Measurements from ENCODE around the gene SKIC2.
"Not testable (repeated sequence)": the region's sequence is repeated elsewhere in the genome, so short reads cannot be mapped to it uniquely, and the experiment has no call there.

The SKIC2 gene

DNA sequence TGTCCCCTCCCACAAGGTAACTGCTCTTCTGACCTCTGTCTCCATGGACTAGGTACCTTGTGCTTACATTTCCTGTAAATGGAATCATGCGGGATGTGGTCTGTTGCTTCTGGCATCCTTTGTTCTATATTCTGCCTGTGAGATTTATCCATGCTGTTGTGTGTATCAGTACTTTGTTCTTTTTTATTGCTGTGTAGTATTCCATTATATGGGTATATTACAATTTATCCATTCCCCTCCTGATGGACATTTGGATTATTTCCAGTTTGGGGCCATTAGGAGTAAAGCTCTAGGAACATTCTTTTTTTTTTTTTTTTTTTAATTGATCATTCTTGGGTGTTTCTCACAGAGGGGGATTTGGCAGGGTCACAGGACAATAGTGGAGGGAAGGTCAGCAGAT is 28.0 kb upstream of the SKIC2 start:
- Histone ChIP-seq H3K36me3 (ENCODE audit: insufficient read depth, low read length) (no peaks in the 10 kb centered on the region; the same call in 1 of the 2 replicates), H3K4me2 (ENCODE audit: low read length) (no peak overlapping the region), H3K9me2 (ENCODE audit: low read depth, low read length) (no peaks in the 10 kb centered on the region), H3K79me2 (ENCODE audit: insufficient read depth, low read length) (no peaks in the 10 kb centered on the region), H3K9ac (ENCODE audit: low read length) (no peak overlapping the region), H3K27ac (ENCODE audit: low read depth, low read length, poor library complexity, severe bottlenecking) (no peak overlapping the region), H3K27me3 (ENCODE audit: insufficient read depth, low read length) (peaks cover 11% of the 10 kb centered on the region; the same call in 1 of the 2 replicates), H2AFZ (ENCODE audit: low read length) (no peak overlapping the region), H3F3A (ENCODE audit: insufficient read depth, low read length) (no peaks in the 10 kb centered on the region), H4K20me1 (ENCODE audit: insufficient read depth, low read length) (no peaks in the 10 kb centered on the region), H3K4me1 (ENCODE audit: insufficient read depth, low read length, severe bottlenecking) (no peaks in the 10 kb centered on the region), H3K4me3 (ENCODE audit: low read depth, low read length, poor library complexity, severe bottlenecking) (no peak overlapping the region), H3K9me3 (ENCODE audit: low read length) (no peaks in the 10 kb centered on the region; the same call in 1 of the 2 replicates)
- TF ChIP-seq EZH2 (IDR thresholded peaks at IDR 0.05; ENCODE audit: borderline replicate concordance, low read length) = no peak
- TF ChIP-seq, protein P1, sequence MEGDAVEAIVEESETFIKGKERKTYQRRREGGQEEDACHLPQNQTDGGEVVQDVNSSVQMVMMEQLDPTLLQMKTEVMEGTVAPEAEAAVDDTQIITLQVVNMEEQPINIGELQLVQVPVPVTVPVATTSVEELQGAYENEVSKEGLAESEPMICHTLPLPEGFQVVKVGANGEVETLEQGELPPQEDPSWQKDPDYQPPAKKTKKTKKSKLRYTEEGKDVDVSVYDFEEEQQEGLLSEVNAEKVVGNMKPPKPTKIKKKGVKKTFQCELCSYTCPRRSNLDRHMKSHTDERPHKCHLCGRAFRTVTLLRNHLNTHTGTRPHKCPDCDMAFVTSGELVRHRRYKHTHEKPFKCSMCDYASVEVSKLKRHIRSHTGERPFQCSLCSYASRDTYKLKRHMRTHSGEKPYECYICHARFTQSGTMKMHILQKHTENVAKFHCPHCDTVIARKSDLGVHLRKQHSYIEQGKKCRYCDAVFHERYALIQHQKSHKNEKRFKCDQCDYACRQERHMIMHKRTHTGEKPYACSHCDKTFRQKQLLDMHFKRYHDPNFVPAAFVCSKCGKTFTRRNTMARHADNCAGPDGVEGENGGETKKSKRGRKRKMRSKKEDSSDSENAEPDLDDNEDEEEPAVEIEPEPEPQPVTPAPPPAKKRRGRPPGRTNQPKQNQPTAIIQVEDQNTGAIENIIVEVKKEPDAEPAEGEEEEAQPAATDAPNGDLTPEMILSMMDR (IDR thresholded peaks at IDR 0.05; ENCODE audit: low read length) = no peak

- not testable (repeated sequence) for H2AFZ ChIP-seq (ENCODE audit: low read length); H3K27ac ChIP-seq (ENCODE audit: low read depth, low read length, poor library complexity, severe bottlenecking); H3K9me2 ChIP-seq (ENCODE audit: low read depth, low read length); H3K4me3 ChIP-seq (ENCODE audit: low read depth, low read length, poor library complexity, severe bottlenecking); H3F3A ChIP-seq (ENCODE audit: insufficient read depth, low read length); H3K4me1 ChIP-seq (ENCODE audit: insufficient read depth, low read length, severe bottlenecking); H3K79me2 ChIP-seq (ENCODE audit: insufficient read depth, low read length); H3K27me3 ChIP-seq (ENCODE audit: insufficient read depth, low read length); H3K9me3 ChIP-seq (ENCODE audit: low read length); H3K36me3 ChIP-seq (ENCODE audit: insufficient read depth, low read length); H3K9ac ChIP-seq (ENCODE audit: low read length); H3K4me2 ChIP-seq (ENCODE audit: low read length); H4K20me1 ChIP-seq (ENCODE audit: insufficient read depth, low read length)
These were observed 26.8 kb upstream of the SKIC2 start for GRCh38 chr6:31932137-31932536.

GRCh38 chr6:31933537-31933936 is 25.4 kb upstream of the SKIC2 start:
- H3K4me2 ChIP-seq (ENCODE audit: low read length) = no peak overlapping the region
- H2AFZ ChIP-seq (ENCODE audit: low read length) = no peak overlapping the region
- H3K79me2 ChIP-seq (ENCODE audit: insufficient read depth, low read length) = no peaks in the 10 kb centered on the region
- no peaks in the 10 kb centered on the region for H3F3A ChIP-seq (ENCODE audit: insufficient read depth, low read length)
- no peaks in the 10 kb centered on the region for H4K20me1 ChIP-seq (ENCODE audit: insufficient read depth, low read length)
- H3K4me3 ChIP-seq (ENCODE audit: low read depth, low read length, poor library complexity, severe bottlenecking) = no peak overlapping the region
- no peaks in the 10 kb centered on the region for H3K9me2 ChIP-seq (ENCODE audit: low read depth, low read length)
- H3K9me3 ChIP-seq (ENCODE audit: low read length) = no peaks in the 10 kb centered on the region
- H3K9ac ChIP-seq (ENCODE audit: low read length) = no peak overlapping the region
- no peaks in the 10 kb centered on the region for H3K36me3 ChIP-seq (ENCODE audit: insufficient read depth, low read length)
- no peak for TF ChIP-seq EZH2 (IDR thresholded peaks at IDR 0.05; ENCODE audit: borderline replicate concordance, low read length)
- TF ChIP-seq, protein P1 (IDR thresholded peaks at IDR 0.05; ENCODE audit: low read length) = no peak
- H3K27me3 ChIP-seq (ENCODE audit: insufficient read depth, low read length) = peaks cover 2% of the 10 kb centered on the region; the same call in 1 of the 2 replicates
- no peaks in the 10 kb centered on the region for H3K4me1 ChIP-seq (ENCODE audit: insufficient read depth, low read length, severe bottlenecking)
- H3K27ac ChIP-seq (ENCODE audit: low read depth, low read length, poor library complexity, severe bottlenecking) = no peak overlapping the region

- Histone ChIP-seq H3K27ac (ENCODE audit: low read depth, low read length, poor library complexity, severe bottlenecking) (no peak overlapping the region), H3K27me3 (ENCODE audit: insufficient read depth, low read length) (no peaks in the 10 kb centered on the region), H3K4me2 (ENCODE audit: low read length) (no peak overlapping the region), H3K79me2 (ENCODE audit: insufficient read depth, low read length) (no peaks in the 10 kb centered on the region), H2AFZ (ENCODE audit: low read length) (no peak overlapping the region), H3K4me3 (ENCODE audit: low read depth, low read length, poor library complexity, severe bottlenecking) (no peak overlapping the region), H3F3A (ENCODE audit: insufficient read depth, low read length) (no peaks in the 10 kb centered on the region), H3K9ac (ENCODE audit: low read length) (no peak overlapping the region), H3K9me3 (ENCODE audit: low read length) (no peaks in the 10 kb centered on the region), H4K20me1 (ENCODE audit: insufficient read depth, low read length) (no peaks in the 10 kb centered on the region), H3K36me3 (ENCODE audit: insufficient read depth, low read length) (no peaks in the 10 kb centered on the region), H3K4me1 (ENCODE audit: insufficient read depth, low read length, severe bottlenecking) (no peaks in the 10 kb centered on the region), H3K9me2 (ENCODE audit: low read depth, low read length) (no peaks in the 10 kb centered on the region)
- TF ChIP-seq EZH2 (IDR thresholded peaks at IDR 0.05; ENCODE audit: borderline replicate concordance, low read length) = no peak
- TF ChIP-seq, protein P1 (IDR thresholded peaks at IDR 0.05; ENCODE audit: low read length) = no peak
These were observed 24.0 kb upstream of the SKIC2 start for GRCh38 chr6:31935021-31935420.
